ENCODE measurements around the gene EYS.

EYS gene

GRCh38 chr6:64717281-64717680 lies 989.7 kb downstream of the EYS start:
- no peak for DNase-seq (ENCODE audit: low read depth)

- no peak for DNase-seq (ENCODE audit: low read depth)
Observed at GRCh38 chr6:64715624-64716023, 991.4 kb downstream of the EYS start.

- no peak for DNase-seq (ENCODE audit: low read depth)
Observed at GRCh38 chr6:64714073-64714472, 993.0 kb downstream of the EYS start.

GRCh38 chr6:64713175-64713574 lies 993.9 kb downstream of the EYS start:
- DNase-seq (ENCODE audit: low read depth): no peak

GRCh38 chr6:64712606-64713005 lies 994.4 kb downstream of the EYS start:
- DNase-seq (ENCODE audit: low read depth): no peak

GRCh38 chr6:64703922-64704321 lies 1003.1 kb downstream of the EYS start:
- no peak for DNase-seq (ENCODE audit: low read depth)

- DNase-seq (ENCODE audit: low read depth): no peak
Observed at GRCh38 chr6:64696053-64696452, 1011.0 kb downstream of the EYS start.

GRCh38 chr6:64694356-64694755 lies 1012.7 kb downstream of the EYS start:
- no peak for DNase-seq (ENCODE audit: low read depth)

- DNase-seq (ENCODE audit: low read depth): no peak
Observed at GRCh38 chr6:64691064-64691463, 1016.0 kb downstream of the EYS start.

- DNase-seq (ENCODE audit: low read depth): no peak
Observed at GRCh38 chr6:64685401-64685800, 1021.6 kb downstream of the EYS start.

GRCh38 chr6:64683682-64684081 lies 1023.3 kb downstream of the EYS start:
- no peak for DNase-seq (ENCODE audit: low read depth)

- DNase-seq (ENCODE audit: low read depth): no peak
Observed at GRCh38 chr6:64681416-64682160, 1025.4 kb downstream of the EYS start.

GRCh38 chr6:64680446-64680845 lies 1026.6 kb downstream of the EYS start:
- DNase-seq (ENCODE audit: low read depth): no peak

GRCh38 chr6:64679416-64679815 lies 1027.6 kb downstream of the EYS start:
- no peak for DNase-seq (ENCODE audit: low read depth)

GRCh38 chr6:64672651-64673050 lies 1034.4 kb downstream of the EYS start:
- no peak for DNase-seq (ENCODE audit: low read depth)

GRCh38 chr6:64672131-64672530 lies 1034.9 kb downstream of the EYS start:
- no peak for DNase-seq (ENCODE audit: low read depth)

GRCh38 chr6:64665137-64665536 lies 1041.9 kb downstream of the EYS start:
- DNase-seq (ENCODE audit: low read depth): no peak

- no peak for DNase-seq (ENCODE audit: low read depth)
Observed at GRCh38 chr6:64664480-64664879, 1042.5 kb downstream of the EYS start.

GRCh38 chr6:64644024-64644423 lies 1063.0 kb downstream of the EYS start:
- no peak for DNase-seq (ENCODE audit: low read depth)

GRCh38 chr6:64630901-64631300 lies 1076.1 kb downstream of the EYS start:
- no peak for DNase-seq (ENCODE audit: low read depth)

GRCh38 chr6:64622944-64623343 lies 1084.1 kb downstream of the EYS start:
- no peak for DNase-seq (ENCODE audit: low read depth)

GRCh38 chr6:64602993-64603392 lies 1104.0 kb downstream of the EYS start:
- no peak for DNase-seq (ENCODE audit: low read depth)

- DNase-seq (ENCODE audit: low read depth): no peak
Observed at GRCh38 chr6:64591676-64592036, 1115.4 kb downstream of the EYS start.

- DNase-seq (ENCODE audit: low read depth): no peak
Observed at GRCh38 chr6:64590965-64591675, 1115.9 kb downstream of the EYS start.

All from activated T-helper 1 cell treated with Interleukin-2 at 50 U/mL for 16 hours (primary cell).